SK-N-MC (cell line): ENCODE results near the gene STBD1.

Source experiments
- EZH2 ChIP-seq: fragments of 200-600 bp; sonication (generic); IDR thresholded peaks from one replicate; pipeline ENCODE4 v1.6.1; 2017; ENCODE audit warnings: antibody characterized with exemption
- POLR2AphosphoS5 ChIP-seq: IDR thresholded peaks from 2 replicates; pipeline ENCODE4 v1.6.1; 2012; ENCODE audit warnings: mild to moderate bottlenecking, low read depth, low read length, borderline replicate concordance

- TF ChIP-seq EZH2 (no peak), POLR2AphosphoS5 (no peak)
These were observed 29.7 kb upstream of the STBD1 start for GRCh38 chr4:76276813-76277212.
